AG08396 (cell line): Measurements from ENCODE around the gene DND1.
"Not testable (repeated sequence)": the region's sequence is repeated elsewhere in the genome, so short reads cannot be mapped to it uniquely, and the experiment has no call there.

Experiments used
- DNase-seq: peaks from one replicate; pipeline ENCODE4 v3.0.0; 2012; ENCODE audit warnings: low spot score, mixed read lengths

Gene DND1

GRCh38 chr5:140672455-140673186 lies 755 bp downstream of the DND1 start:
- DNase-seq: peak; percentile 41

- no peak for DNase-seq
Measured at GRCh38 chr5:140671472-140672125, 1.8 kb downstream of the DND1 start.

DNA sequence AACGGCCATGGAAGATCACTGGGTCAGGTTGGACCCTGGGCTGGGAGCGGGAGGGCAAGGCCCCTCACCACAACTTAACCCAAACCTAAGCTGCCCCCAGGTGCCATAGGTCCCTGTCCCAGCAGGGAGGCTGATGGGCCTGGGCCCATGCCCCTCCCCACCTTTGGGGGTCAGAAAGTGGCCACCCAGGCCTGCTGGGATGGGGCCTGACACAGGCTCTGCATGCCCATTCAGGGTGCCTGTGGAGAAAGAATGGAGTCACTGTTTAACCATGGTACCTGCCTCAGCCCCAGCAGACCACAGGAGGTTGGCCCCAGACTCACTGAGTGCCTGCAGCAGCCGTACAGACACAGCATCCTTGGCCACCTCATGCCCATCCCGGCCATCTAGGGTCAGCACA lies 2.3 kb downstream of the DND1 start:
- DNase-seq: not testable (repeated sequence)

- peak; percentile 93 for DNase-seq
Measured at GRCh38 chr5:140664359-140665119, 8.8 kb downstream of the DND1 start, which contains the start of gene WDR55. Gene WDR55 (plus strand): TSS chr5:140664904. CDS start chr5:140664913, 9 bp downstream.

DNA sequence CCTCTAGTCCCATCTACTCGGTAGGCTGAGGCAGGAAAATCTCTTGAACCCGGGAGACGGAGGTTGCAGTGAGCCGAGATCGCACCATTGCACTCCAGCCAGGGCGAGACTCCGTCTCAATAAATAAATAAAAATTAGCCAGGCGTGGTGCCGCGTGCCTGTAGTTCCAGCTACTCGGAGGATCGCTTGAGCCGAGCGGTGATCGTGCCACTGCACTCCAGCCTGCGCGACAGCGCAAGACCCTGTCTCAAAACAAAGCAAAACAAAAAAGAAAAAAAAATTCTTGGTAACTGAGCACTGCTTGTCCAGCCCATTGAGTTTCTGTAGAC lies 9.4 kb downstream of the DND1 start:
- no peak for DNase-seq

GRCh38 chr5:140660371-140660770 lies 13.0 kb downstream of the DND1 start:
- DNase-seq: not testable (repeated sequence)

- DNase-seq: no peak
Measured at GRCh38 chr5:140658870-140659269, 14.5 kb downstream of the DND1 start.

DNA sequence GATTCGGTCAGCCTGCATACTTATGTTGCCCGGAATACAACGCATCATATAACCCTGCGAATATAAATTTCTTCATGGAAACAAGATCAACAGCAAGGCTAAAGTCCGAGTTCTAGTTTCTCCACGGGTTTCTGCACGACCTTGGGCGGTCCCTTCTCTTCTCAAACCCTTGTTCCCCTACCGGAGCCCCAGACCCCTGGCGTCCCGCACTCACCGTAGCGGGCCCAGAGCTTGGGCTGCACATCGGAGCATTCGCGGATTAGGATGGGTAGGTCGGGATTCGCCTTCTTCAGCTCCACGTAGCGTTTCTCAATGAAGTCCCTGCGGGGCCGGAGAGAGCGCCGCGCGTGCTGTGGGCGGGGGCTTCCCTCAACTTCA lies 26.3 kb downstream of the DND1 start:
- DNase-seq: peak; percentile 27

GRCh38 chr5:140642718-140643117 lies 30.7 kb downstream of the DND1 start:
- DNase-seq: peak; percentile 41

GRCh38 chr5:140641716-140642115 lies 31.7 kb downstream of the DND1 start:
- no peak for DNase-seq

DNA sequence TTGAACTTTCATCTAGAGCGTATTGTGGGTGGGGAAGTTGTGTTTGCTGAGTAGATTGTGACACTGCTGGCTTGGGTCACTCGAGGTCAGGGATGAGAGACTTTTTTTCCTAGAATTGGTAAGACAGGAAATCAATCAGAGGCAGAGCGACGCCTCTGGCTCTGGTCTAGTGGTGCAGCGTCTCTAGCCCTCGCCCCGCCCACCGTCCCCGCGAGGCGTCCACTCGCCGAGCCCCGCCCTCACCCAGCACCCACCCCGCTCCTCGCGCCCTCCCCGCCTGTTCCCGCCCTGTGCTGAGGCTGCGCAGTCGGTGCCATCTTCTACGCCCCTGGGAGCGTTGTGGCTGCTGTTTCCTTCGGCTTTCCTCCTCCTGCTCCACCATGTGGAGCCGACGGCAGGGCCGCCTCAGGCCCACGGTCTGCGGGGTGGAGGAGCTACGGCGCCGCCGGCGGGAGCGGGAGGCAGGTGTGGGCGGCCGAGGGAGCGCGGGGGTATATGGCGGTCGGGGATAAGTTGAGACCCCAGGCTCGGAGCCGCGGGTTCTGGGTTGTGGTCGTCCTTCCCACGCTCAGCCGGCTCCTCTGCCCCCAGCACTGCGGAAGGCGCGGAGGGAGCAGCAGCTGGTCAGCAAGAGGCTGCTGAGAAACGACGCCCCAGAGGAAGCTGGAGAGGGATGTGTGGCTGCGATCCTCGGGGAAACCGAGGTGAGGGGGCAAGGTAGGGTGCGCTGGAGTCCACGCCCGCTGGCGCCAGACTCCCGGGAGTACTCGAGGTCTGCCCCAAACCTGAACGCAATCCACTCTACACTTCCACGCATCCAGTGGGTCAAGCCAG lies 34.0 kb downstream of the DND1 start, which contains the start of gene TMCO6:
TSS of gene TMCO6 (plus strand) at position 304 of the 834 bp plus-strand sequence. CDS start at position 381, 77 bp downstream.
- peak; percentile 99 for DNase-seq

- DNase-seq: not testable (repeated sequence)
Measured at GRCh38 chr5:140638898-140639147, 34.6 kb downstream of the DND1 start.

DNA sequence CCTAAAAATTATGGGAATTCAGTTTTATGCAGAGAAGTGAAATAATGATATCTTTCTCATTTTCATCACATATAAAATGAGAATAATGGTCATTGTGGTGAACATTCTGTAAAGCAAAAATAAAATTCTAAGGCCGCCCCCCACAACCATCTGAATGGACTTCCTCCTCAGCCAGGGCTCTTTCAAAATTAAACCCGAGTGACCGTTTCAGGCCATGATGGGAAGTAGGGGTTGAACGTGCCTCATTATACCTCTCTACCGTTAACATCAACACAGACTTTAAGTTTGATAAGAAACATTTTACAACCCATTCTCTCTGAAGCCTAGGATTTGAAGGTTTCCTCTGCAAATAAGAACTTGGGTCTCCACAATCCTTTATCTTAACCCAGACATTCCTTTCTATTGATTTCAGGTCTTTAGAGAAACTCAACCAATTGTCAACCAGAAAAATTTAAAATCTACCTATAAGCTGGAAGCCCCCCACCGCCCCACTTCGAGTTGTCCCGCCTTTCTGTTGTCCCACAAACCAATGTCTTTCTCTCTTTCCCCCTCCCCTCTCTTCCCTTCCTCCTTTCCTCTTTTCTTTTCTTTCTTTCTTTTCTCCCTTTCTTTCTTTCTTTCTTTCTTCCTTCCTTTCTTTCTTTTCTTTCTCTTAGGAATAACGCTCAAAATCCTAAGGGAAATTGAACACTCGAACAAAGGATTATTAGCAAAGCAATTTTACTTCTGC lies 35.8 kb downstream of the DND1 start:
- no peak for DNase-seq

DNA sequence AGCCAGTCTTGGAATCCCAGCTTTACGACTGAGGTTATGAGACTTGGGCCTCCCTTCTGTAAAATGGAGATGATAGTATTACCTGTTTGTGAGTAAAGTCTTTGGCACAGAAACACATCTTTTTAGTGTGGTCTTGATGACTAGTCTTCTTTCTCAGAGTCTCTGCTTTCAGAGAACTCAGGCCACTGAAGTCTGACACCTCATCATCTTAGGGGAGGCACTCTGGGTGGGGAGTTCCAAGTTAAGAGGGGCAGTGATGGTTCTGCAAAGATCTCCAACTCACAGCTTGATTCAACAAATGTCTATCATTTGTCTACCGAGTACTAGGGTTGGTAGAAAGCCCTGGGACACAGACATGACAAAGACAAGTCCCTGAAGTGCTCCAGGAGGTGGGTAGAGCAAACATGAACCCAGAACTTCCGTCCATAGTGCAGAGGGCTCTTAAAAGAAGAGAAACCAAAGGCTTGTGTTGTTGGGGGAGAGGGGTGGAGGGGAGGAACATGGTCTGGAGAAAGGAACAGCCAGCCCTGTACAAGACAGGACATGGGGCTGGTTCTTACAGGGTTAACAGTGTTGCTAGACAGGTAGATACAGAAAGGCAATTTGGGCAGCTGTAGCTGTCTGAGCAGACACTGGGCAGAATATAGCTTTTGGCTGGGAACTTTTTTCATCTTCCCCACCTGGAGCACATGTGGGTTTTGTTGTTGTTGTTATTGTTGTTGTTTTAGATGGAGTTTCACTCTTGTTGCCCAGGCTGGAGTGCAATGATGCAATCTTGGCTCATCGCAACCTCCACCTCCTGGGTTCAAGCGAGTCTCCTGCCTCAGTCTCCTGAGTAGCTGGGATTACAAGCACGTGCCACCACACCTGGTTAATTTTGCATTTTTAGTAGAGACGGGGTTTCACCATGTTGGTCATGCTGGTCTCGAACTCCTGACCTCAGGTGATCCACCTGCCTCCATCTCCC lies 37.8 kb downstream of the DND1 start:
- DNase-seq: no peak

- DNase-seq: no peak
Measured at GRCh38 chr5:140634103-140634502, 39.3 kb downstream of the DND1 start.

DNA sequence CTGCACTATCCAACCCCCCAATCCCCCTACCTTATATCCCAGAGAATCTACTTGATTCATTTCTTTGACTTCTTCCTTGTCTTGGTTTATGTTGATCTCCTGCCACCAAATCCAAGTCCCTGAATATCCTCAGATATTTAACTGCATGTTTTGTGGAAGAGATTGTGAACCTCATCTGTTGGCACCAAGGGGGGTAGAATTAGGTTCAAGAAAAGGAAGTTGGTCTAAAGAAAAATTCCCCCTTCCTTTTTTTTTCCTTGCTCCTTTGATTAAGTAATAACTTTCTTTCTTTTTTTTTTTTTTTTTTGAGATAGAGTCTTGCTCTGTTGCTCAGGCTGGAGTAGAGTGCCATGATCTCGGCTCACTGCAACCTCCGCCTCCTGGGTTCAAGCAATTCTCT lies 39.9 kb downstream of the DND1 start:
- no peak for DNase-seq

GRCh38 chr5:140633021-140633471 lies 40.3 kb downstream of the DND1 start, which contains the start of gene CD14:
Gene CD14 (minus strand): TSS chr5:140633175. CDS start chr5:140633071, 104 bp downstream.
- peak; percentile 32 for DNase-seq

DNA sequence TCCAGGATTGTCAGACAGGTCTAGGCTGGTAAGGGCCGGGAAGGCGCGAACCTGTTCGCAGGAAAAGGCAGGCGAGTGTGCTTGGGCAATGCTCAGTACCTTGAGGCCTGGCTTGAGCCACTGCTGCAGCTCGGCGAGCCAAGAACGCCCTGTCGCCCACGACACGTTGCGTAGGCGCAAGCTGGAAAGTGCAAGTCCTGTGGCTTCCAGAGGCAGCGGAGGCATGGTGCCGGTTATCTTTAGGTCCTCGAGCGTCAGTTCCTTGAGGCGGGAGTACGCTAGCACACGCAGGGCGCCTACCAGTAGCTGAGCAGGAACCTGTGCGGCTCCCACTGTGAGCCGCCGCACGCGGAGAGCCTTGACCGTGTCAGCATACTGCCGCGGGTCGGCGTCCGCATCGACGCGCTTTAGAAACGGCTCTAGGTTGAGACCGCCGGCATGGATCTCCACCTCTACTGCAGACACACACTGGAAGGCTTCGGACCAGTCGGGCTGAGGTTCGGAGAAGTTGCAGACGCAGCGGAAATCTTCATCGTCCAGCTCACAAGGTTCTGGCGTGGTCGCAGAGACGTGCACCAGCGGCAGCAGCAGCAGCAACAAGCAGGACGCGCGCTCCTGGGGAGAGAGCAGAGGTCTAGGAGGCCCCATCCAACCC lies 40.9 kb downstream of the DND1 start:
- peak; percentile 41 for DNase-seq

- no peak for DNase-seq
Measured at GRCh38 chr5:140631831-140632365, 41.5 kb downstream of the DND1 start.
